Astrocyte of the spinal cord (primary cell): ENCODE data around the gene PRPH2.

Experiments
- DNase-seq: peaks from one replicate; pipeline ENCODE4 v3.0.0; 2011; ENCODE audit warnings: low read depth, low spot score
- H3K4me3 ChIP-seq: 2 replicates; pipeline ENCODE4 v1.5.1; 2011; ENCODE audit warnings: low read depth, mild to moderate bottlenecking, low read length, moderate library complexity
- CTCF ChIP-seq: IDR thresholded peaks from 2 replicates; pipeline ENCODE4 v1.5.1; 2012; ENCODE audit warnings: low read depth, mild to moderate bottlenecking, low read length, inconsistent platforms
- in situ Hi-C: cut with HindIII; loops from 2 replicates; pipeline ENCODE4 v1.10.0; 2017; ENCODE audit warnings: low sequenced_read_pairs

The PRPH2 gene

GRCh38 chr6:42726485-42727086, 4.2 kb upstream of the PRPH2 start:
- TF ChIP-seq CTCF: peak; percentile 89
- DNase-seq: peak; percentile 89
- in situ Hi-C loops: no loop called here
- H3K4me3 ChIP-seq: peak overlapping the region; percentile 24

- in situ Hi-C loops: no loop called here
- no peak overlapping the region for H3K4me3 ChIP-seq
- no peak for TF ChIP-seq CTCF
- DNase-seq: no peak
These were observed 3.6 kb upstream of the PRPH2 start for GRCh38 chr6:42726026-42726425.

- no peak for TF ChIP-seq CTCF
These were observed 2.4 kb upstream of the PRPH2 start for GRCh38 chr6:42724825-42725224.

DNA sequence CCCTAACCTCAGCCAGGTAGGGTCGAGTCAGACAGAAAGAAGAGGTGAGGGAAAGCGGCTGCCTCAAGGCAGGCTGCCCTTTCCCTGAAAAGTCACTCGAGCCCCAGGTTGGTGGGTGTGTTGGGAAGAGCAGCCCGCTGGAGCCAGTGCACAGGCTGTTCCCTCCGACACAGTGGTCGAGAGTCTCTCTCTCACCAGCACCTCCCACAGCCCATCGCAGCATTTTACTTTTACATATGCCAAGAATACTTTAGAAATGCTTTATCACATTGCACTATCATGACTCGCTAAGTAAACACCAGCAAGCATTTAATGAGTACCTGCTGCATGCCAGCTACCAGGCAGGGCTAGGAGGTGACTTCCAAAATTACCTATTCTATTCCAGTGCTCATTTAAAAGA, 1.7 kb downstream of the PRPH2 start:
- DNase-seq: peak; percentile 39
- no peak overlapping the region for H3K4me3 ChIP-seq
- TF ChIP-seq CTCF: no peak
- in situ Hi-C loops: no loop called here

More at GRCh38 chr6:42724825-42725224, 2.4 kb upstream of the PRPH2 start:
- no peak for DNase-seq
- H3K4me3 ChIP-seq: no peak overlapping the region
- in situ Hi-C loops: no loop called here

GRCh38 chr6:42715871-42716270, 6.5 kb downstream of the PRPH2 start:
- no peak overlapping the region for H3K4me3 ChIP-seq
- no peak for DNase-seq
- in situ Hi-C loops: no loop called here
- TF ChIP-seq CTCF: no peak

GRCh38 chr6:42714098-42714761, 8.2 kb downstream of the PRPH2 start:
- in situ Hi-C loops: no loop called here
- no peak overlapping the region for H3K4me3 ChIP-seq
- peak; percentile 66 for DNase-seq
- TF ChIP-seq CTCF: no peak
